IMR-90 (cell line): ENCODE measurements around the gene EID2B. TPM values are rescaled to one million over a fixed set of nuclear protein-coding genes. Genes with fewer than 3 reads are reported as not detected.
A peak's percentile ranks its signal among the peaks of the same experiment; 100 is the strongest.

ENCODE experiments used
- ATAC-seq: fragments of 200-7000 bp; cut with Tn5 transposase; 2 replicates; pipeline ENCODE4 v1.9.1; 2020; ENCODE audit warnings: low read depth, mild to moderate bottlenecking, moderate library complexity
- BruUV-seq: library from RNA; stranded (reverse); fragments of 400-500 nt; replicated peaks from 2 replicates; lab custom pipeline; 2021; lab: Mats Ljungman, UMichigan
- CTCF ChIA-PET: fragments of 300-600 bp; formaldehyde crosslinking; extraction: SDS; loops from one replicate; lab custom pipeline; 2021; ENCODE audit warnings: antibody characterized with exemption; lab: Yijun Ruan, JAX
- POLR2A ChIA-PET: fragments of 300-600 bp; sonication (Branson Sonifier 250); formaldehyde crosslinking; loops from one replicate; lab custom pipeline; 2022; ENCODE audit warnings: antibody characterized with exemption; ENCODE audit not compliant: unreplicated experiment; lab: Charles Lee
- DNase-seq: peaks from one replicate; pipeline ENCODE4 v3.0.0; 2013
- H2AFZ ChIP-seq: replicated peaks from 2 replicates; pipeline ENCODE3; 2013; ENCODE audit warnings: low read length, mild to moderate bottlenecking; ENCODE audit not compliant: poor library complexity
- H2AK5ac ChIP-seq: 2 replicates; pipeline ENCODE4 v1.6.1; 2013; ENCODE audit warnings: low read depth, low read length, inconsistent platforms
- H2AK9ac ChIP-seq: replicated peaks from 2 replicates; pipeline ENCODE3; 2013; ENCODE audit warnings: mild to moderate bottlenecking, low read depth, low read length, moderate library complexity; ENCODE audit not compliant: poor library complexity
- H2BK120ac ChIP-seq: 2 replicates; pipeline ENCODE4 v1.6.1; 2013; ENCODE audit warnings: low read depth, low read length, inconsistent platforms
- H2BK15ac ChIP-seq: 3 replicates; pipeline ENCODE4 v1.6.1; 2013; ENCODE audit warnings: low read depth, low read length, inconsistent platforms
- H2BK20ac ChIP-seq: 2 replicates; pipeline ENCODE4 v1.6.1; 2013; ENCODE audit warnings: low read depth, mild to moderate bottlenecking, inconsistent platforms, low read length, moderate library complexity
- H2BK5ac ChIP-seq: 2 replicates; pipeline ENCODE4 v1.6.1; 2013; ENCODE audit warnings: mild to moderate bottlenecking, low read depth, low read length, inconsistent platforms; ENCODE audit not compliant: poor library complexity, severe bottlenecking
- H3K14ac ChIP-seq: replicated peaks from 2 replicates; pipeline ENCODE4 v1.6.1; 2013; ENCODE audit warnings: low read depth, low read length, inconsistent platforms
- H3K18ac ChIP-seq: 2 replicates; pipeline ENCODE4 v1.6.1; 2013; ENCODE audit warnings: low read depth, low read length, control low read depth
- H3K23ac ChIP-seq: 2 replicates; pipeline ENCODE4 v1.6.1; 2013; ENCODE audit warnings: low read depth, low read length, inconsistent platforms
- H3K27ac ChIP-seq: 2 replicates; pipeline ENCODE4 v1.5.1; 2013; ENCODE audit warnings: mild to moderate bottlenecking, control low read depth, low read length; ENCODE audit not compliant: insufficient read depth
- H3K27me3 ChIP-seq: 2 replicates; pipeline ENCODE4 v1.6.1; 2013; ENCODE audit warnings: low read length; ENCODE audit not compliant: control insufficient read depth, insufficient read depth
- H3K36me3 ChIP-seq: 2 replicates; pipeline ENCODE4 v1.6.1; 2013; ENCODE audit warnings: low read length, mixed read lengths; ENCODE audit not compliant: control insufficient read depth, insufficient read depth
- H3K4ac ChIP-seq: 2 replicates; pipeline ENCODE4 v1.6.1; 2013; ENCODE audit warnings: low read depth, low read length, inconsistent platforms
- H3K4me1 ChIP-seq: 2 replicates; pipeline ENCODE4 v1.6.1; 2013; ENCODE audit warnings: low read length, mixed read lengths; ENCODE audit not compliant: control insufficient read depth, insufficient read depth
- H3K4me2 ChIP-seq: 2 replicates; pipeline ENCODE4 v1.6.1; 2013; ENCODE audit warnings: low read depth, mild to moderate bottlenecking, control low read depth, low read length, moderate library complexity
- H3K4me3 ChIP-seq: 2 replicates; pipeline ENCODE4 v1.5.1; 2013; ENCODE audit warnings: low read depth, mild to moderate bottlenecking, control low read depth, low read length, moderate library complexity; ENCODE audit not compliant: insufficient read depth
- H3K56ac ChIP-seq: 2 replicates; pipeline ENCODE4 v1.6.1; 2013; ENCODE audit warnings: low read length, inconsistent platforms; ENCODE audit not compliant: insufficient read depth; ENCODE audit errors: extremely low read depth
- H3K79me1 ChIP-seq, 2 experiments: 2 replicates each; pipeline ENCODE4 v1.6.1; 2013; ENCODE audit warnings: low read length in 2 of 2, inconsistent platforms in 1 of 2, low read depth in 1 of 2
- H3K9ac ChIP-seq: 2 replicates; pipeline ENCODE4 v1.6.1; 2013; ENCODE audit warnings: low read depth, low read length, control low read depth
- H3K9me1 ChIP-seq: 2 replicates; pipeline ENCODE4 v1.6.1; 2013; ENCODE audit warnings: low read length, inconsistent platforms; ENCODE audit not compliant: insufficient read depth
- H3K9me3 ChIP-seq: 2 replicates; pipeline ENCODE4 v1.6.1; 2013; ENCODE audit warnings: low read length; ENCODE audit not compliant: control insufficient read depth, insufficient read depth
- H4K20me1 ChIP-seq: 2 replicates; pipeline ENCODE4 v1.6.1; 2013; ENCODE audit warnings: low read length, inconsistent platforms; ENCODE audit not compliant: insufficient read depth
- H4K5ac ChIP-seq: 2 replicates; pipeline ENCODE4 v1.6.1; 2013; ENCODE audit warnings: mild to moderate bottlenecking, low read depth, low read length, control low read depth
- H4K8ac ChIP-seq, 2 experiments: 2 replicates each; pipeline ENCODE4 v1.6.1; 2013; ENCODE audit warnings: low read depth in 2 of 2, low read length in 2 of 2, control low read depth in 1 of 2, inconsistent platforms in 1 of 2
- H4K91ac ChIP-seq: 2 replicates; pipeline ENCODE4 v1.6.1; 2013; ENCODE audit warnings: low read depth, low read length, inconsistent platforms; ENCODE audit not compliant: insufficient read depth
- BHLHE40 ChIP-seq: fragments of 150-350 bp; IDR thresholded peaks from 2 replicates; pipeline ENCODE4 v1.6.1; 2016; ENCODE audit warnings: mild to moderate bottlenecking, low read depth, low read length
- CEBPB ChIP-seq: IDR thresholded peaks from 2 replicates; pipeline ENCODE4 v1.6.1; 2012; ENCODE audit warnings: low read depth, low read length, improper control_type of control experiment
- CHD1 ChIP-seq: IDR thresholded peaks from 2 replicates; pipeline ENCODE4 v1.6.1; 2012; ENCODE audit warnings: low read depth, low read length, improper control_type of control experiment
- CTCF ChIP-seq: conservative IDR thresholded peaks from 2 replicates; pipeline ENCODE4 v1.5.1; 2012; ENCODE audit warnings: mild to moderate bottlenecking, low read depth, low read length, improper control_type of control experiment
- ELK1 ChIP-seq: fragments of 150-350 bp; IDR thresholded peaks from 2 replicates; pipeline ENCODE4 v1.6.1; 2016; ENCODE audit warnings: low read depth, mild to moderate bottlenecking, low read length, moderate library complexity, borderline replicate concordance
- FOS ChIP-seq: fragments of 150-350 bp; IDR thresholded peaks from 2 replicates; pipeline ENCODE4 v1.6.1; 2016; ENCODE audit warnings: low read depth, low read length
- MAFK ChIP-seq: IDR thresholded peaks from 2 replicates; pipeline ENCODE4 v1.6.1; 2012; ENCODE audit warnings: low read depth, low read length, improper control_type of control experiment
- MAZ ChIP-seq: IDR thresholded peaks from 2 replicates; pipeline ENCODE4 v1.6.1; 2012; ENCODE audit warnings: low read depth, mild to moderate bottlenecking, low read length, improper control_type of control experiment, moderate library complexity, borderline replicate concordance
- MXI1 ChIP-seq: IDR thresholded peaks from 2 replicates; pipeline ENCODE4 v1.6.1; 2012; ENCODE audit warnings: low read depth, mild to moderate bottlenecking, low read length, moderate library complexity, borderline replicate concordance
- NFE2L2 ChIP-seq: fragments of 150-350 bp; IDR thresholded peaks from 2 replicates; pipeline ENCODE4 v1.6.1; 2016; ENCODE audit warnings: low read depth, mild to moderate bottlenecking, low read length
- POLR2A ChIP-seq: IDR thresholded peaks from 2 replicates; pipeline ENCODE4 v1.6.1; 2012; ENCODE audit warnings: mild to moderate bottlenecking, low read depth, low read length
- RAD21 ChIP-seq: IDR thresholded peaks from 2 replicates; pipeline ENCODE4 v1.6.1; 2012; ENCODE audit warnings: low read length, improper control_type of control experiment
- RCOR1 ChIP-seq: IDR thresholded peaks from 2 replicates; pipeline ENCODE4 v1.6.1; 2012; ENCODE audit warnings: mild to moderate bottlenecking, low read length, improper control_type of control experiment; ENCODE audit not compliant: insufficient replicate concordance
- RFX5 ChIP-seq: IDR thresholded peaks from 2 replicates; pipeline ENCODE4 v1.8.0; 2012; ENCODE audit warnings: low read depth, mild to moderate bottlenecking, low read length, moderate library complexity
- SMC3 ChIP-seq: fragments of 150-350 bp; IDR thresholded peaks from 2 replicates; pipeline ENCODE4 v1.6.1; 2016; ENCODE audit warnings: low read depth, mild to moderate bottlenecking, antibody characterized with exemption, low read length, moderate library complexity
- whole genome bisulfite sequencing, 2 experiments: methylation state at CpG; one replicate each; pipeline versions ENCODE4 v1.1.5 to v1.1.7; 2013; ENCODE audit warnings: missing lambda C conversion rate in 2 of 2; ENCODE audit not compliant: insufficient read length in 1 of 2; ENCODE audit errors: extremely low coverage in 2 of 2; 5-methylcytosine and 5-hydroxymethylcytosine counted together
- dilution Hi-C: fragments of 300-500 bp; cut with HindIII; formaldehyde crosslinking; loops from one replicate; pipeline ENCODE4 v1.14.3; 2018; ENCODE audit warnings: low sequenced_read_pairs; ENCODE audit not compliant: unreplicated experiment
- in situ Hi-C: fragments of 300-500 bp; cut with MboI; formaldehyde crosslinking; loops from 3 replicates; pipeline ENCODE4 v1.14.3; 2019; ENCODE audit warnings: low sequenced_read_pairs, inconsistent platforms, mixed read lengths
- intact Hi-C: fragments of 100-400 bp; cut with micrococcal nuclease; formaldehyde crosslinking; loops from 2 replicates; pipeline ENCODE4 v1.10.0; 2022
- polyA plus RNA-seq, 3 experiments: library from polyadenylated mRNA; depleted of rRNA; stranded (reverse); fragments of >200 nt; gene quantifications; 2 replicates each; pipeline ENCODE4 v1.2.3, GENCODE V29; 2012; ENCODE audit warnings: low replicate concordance in 1 of 3
- total RNA-seq: library from RNA; depleted of rRNA; stranded (reverse); fragments of >200 nt; gene quantifications from 2 replicates; pipeline ENCODE4 v1.2.3, GENCODE V29; 2012
- TF ChIP-seq, protein P1 (sequence below): fragments of 150-350 bp; IDR thresholded peaks from 2 replicates; pipeline ENCODE4 v1.6.1; 2017; ENCODE audit warnings: mild to moderate bottlenecking, antibody characterized with exemption, low read length, low read depth

EID2B gene
- total and polyA plus RNA-seq, 2 of the 4 experiments (the other 2 are of a cell fraction), result 2.5 to 2.7 TPM

GRCh38 chr19:39540333-39540673 is 7.7 kb upstream of the EID2B start:
- no peak overlapping the region for H4K5ac ChIP-seq
- no peak overlapping the region for H2BK20ac ChIP-seq
- H3K4ac ChIP-seq, result no peak overlapping the region
- no peak for DNase-seq
- H3K27me3 ChIP-seq, result no peaks in the 10 kb centered on the region
- H3K23ac ChIP-seq, result no peak overlapping the region
- no peaks in the 10 kb centered on the region for H3K9me3 ChIP-seq
- no TSS peak for BruUV-seq
- in situ Hi-C loops (loop anchor here (10.0 kb wide), 1 partner anchor 304 kb away; the partner anchor contains the start of gene FBL), intact Hi-C loops (loop anchor here (5.0 kb wide), 1 partner anchor 282 kb away; no protein-coding TSS in a partner anchor), dilution Hi-C loops (no loop called here)
- H2BK120ac ChIP-seq, result no peak overlapping the region
- H4K91ac ChIP-seq, result no peak overlapping the region
- no peak overlapping the region for H3K56ac ChIP-seq
- no peak for ATAC-seq
- H3K4me1 ChIP-seq, result no peaks in the 10 kb centered on the region
- H3K27ac ChIP-seq, result no peak overlapping the region
- H3K9me1 ChIP-seq, result no peaks in the 10 kb centered on the region
- H2BK15ac ChIP-seq, result no peak overlapping the region
- peak overlapping the region; percentile 100 for H2AFZ ChIP-seq
- peaks cover 3% of the 10 kb centered on the region; the same call in 1 of the 2 replicates for H4K20me1 ChIP-seq
- H2AK9ac ChIP-seq, result peak overlapping the region; percentile 78
- H3K18ac ChIP-seq, result no peak overlapping the region
- H3K79me1 ChIP-seq, result peaks cover 0 to 25% of the 10 kb centered on the region in 2 experiments; a peak in 3 of 4 replicates
- TF ChIP-seq ELK1 (no peak), NFE2L2 (no peak), RAD21 (no peak), MAFK (no peak), POLR2A (no peak), CHD1 (no peak), BHLHE40 (no peak), RFX5 (no peak), MAZ (no peak), MXI1 (no peak), FOS (no peak), RCOR1 (no peak), SMC3 (no peak), CTCF (no peak), CEBPB (no peak)
- TF ChIP-seq, protein P1, sequence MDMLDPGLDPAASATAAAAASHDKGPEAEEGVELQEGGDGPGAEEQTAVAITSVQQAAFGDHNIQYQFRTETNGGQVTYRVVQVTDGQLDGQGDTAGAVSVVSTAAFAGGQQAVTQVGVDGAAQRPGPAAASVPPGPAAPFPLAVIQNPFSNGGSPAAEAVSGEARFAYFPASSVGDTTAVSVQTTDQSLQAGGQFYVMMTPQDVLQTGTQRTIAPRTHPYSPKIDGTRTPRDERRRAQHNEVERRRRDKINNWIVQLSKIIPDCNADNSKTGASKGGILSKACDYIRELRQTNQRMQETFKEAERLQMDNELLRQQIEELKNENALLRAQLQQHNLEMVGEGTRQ, result no peak
- no peak overlapping the region for H3K14ac ChIP-seq
- H2AK5ac ChIP-seq, result no peak overlapping the region
- POLR2A ChIA-PET, result no interaction called here
- CTCF ChIA-PET, result interaction anchor here (0.9 to 1.8 kb wide), 2 partner anchors 100 to 162 kb away, joined by 6 to 8 read pairs; no protein-coding TSS in a partner anchor
- no CpG with 5 or more reads among the region's 10 CpGs for WGBS, 2 experiments
- no peak overlapping the region for H3K4me3 ChIP-seq
- no peaks in the 10 kb centered on the region for H3K36me3 ChIP-seq
- peak overlapping the region; percentile 28; the same call in 1 of the 2 replicates for H3K4me2 ChIP-seq
- no peak overlapping the region for H4K8ac ChIP-seq
- H3K9ac ChIP-seq, result no peak overlapping the region
- H2BK5ac ChIP-seq, result no peak overlapping the region
